ENCODE results near the gene PTGER1. TPM values are rescaled to one million over a fixed set of nuclear protein-coding genes. Genes with fewer than 3 reads are reported as not detected.
"Not testable (repeated sequence)": the region's sequence is repeated elsewhere in the genome, so short reads cannot be mapped to it uniquely, and the experiment has no call there.

Gene PTGER1
- total RNA-seq, 4 donors from 2014 or later = 0.23 to 4.6 (median 1.3) TPM

DNA sequence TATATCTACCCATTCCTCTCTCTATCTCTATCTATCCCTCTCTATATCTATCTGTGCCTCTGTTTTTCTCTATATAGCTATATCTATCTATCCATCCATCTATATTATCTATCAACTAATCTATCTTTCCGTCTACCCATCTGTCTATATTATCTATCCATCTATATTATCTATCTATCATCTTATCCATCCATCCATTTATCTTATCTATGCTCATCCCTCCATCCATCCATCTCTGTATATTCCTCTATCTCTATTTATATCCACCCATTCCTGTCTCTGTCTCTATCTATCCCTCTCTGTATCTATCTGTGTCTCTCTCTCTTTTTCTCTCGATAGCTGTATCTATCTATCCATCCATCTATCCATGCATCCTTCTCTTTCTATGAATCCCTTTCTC, 14.2 kb downstream of the PTGER1 start:
- WGBS, 2 donors (ENCODE audit: low coverage in 1 of 2) = 90 to 95% methylated on average over 2 of the region's 2 CpGs
- no peak for TF ChIP-seq EP300 (IDR thresholded peaks at IDR 0.05)
- no peak for TF ChIP-seq POLR2AphosphoS5 (IDR thresholded peaks at IDR 0.05)
- TF ChIP-seq POLR2A (IDR thresholded peaks at IDR 0.05) = no peak
- TF ChIP-seq, protein P1, sequence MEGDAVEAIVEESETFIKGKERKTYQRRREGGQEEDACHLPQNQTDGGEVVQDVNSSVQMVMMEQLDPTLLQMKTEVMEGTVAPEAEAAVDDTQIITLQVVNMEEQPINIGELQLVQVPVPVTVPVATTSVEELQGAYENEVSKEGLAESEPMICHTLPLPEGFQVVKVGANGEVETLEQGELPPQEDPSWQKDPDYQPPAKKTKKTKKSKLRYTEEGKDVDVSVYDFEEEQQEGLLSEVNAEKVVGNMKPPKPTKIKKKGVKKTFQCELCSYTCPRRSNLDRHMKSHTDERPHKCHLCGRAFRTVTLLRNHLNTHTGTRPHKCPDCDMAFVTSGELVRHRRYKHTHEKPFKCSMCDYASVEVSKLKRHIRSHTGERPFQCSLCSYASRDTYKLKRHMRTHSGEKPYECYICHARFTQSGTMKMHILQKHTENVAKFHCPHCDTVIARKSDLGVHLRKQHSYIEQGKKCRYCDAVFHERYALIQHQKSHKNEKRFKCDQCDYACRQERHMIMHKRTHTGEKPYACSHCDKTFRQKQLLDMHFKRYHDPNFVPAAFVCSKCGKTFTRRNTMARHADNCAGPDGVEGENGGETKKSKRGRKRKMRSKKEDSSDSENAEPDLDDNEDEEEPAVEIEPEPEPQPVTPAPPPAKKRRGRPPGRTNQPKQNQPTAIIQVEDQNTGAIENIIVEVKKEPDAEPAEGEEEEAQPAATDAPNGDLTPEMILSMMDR (IDR thresholded peaks at IDR 0.05) = no peak
- H3K27ac ChIP-seq = no peak overlapping the region

DNA sequence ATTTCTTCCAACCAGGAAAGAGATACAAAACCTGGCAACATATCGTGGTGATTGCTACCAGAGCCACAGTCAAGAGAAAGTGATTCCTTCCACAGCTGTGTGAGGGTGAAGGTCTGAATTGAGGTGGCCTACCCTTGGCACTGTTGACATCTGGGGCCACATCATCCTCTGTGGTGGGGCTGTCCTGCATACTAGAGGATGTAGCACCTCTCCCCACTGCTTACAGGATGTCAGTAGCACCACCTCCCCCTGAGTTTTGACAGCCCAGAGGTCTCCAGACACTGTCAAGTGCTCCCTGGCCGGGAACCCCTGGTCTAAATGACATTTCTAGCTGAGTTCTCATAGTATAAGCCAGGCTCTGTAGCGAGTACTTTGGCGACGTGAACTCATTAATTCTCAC, 15.5 kb downstream of the PTGER1 start:
- Histone ChIP-seq H3K36me3 (peaks cover 0 to 96% of the 10 kb centered on the region in 2 donors), H3K27me3 (no peaks in the 10 kb centered on the region), H3K9me3 (no peaks in the 10 kb centered on the region), H3K4me1 (peaks cover 0 to under 1% (median 0%) of the 10 kb centered on the region in 3 donors), H3K4me3 (no peak overlapping the region), H3K27ac (no peak overlapping the region)
- WGBS, 2 donors (ENCODE audit: low coverage in 1 of 2) = 52 to 59% methylated on average over 5 of the region's 5 CpGs
- ATAC-seq = no peak
- TF ChIP-seq EP300 (IDR thresholded peaks at IDR 0.05) (no peak), POLR2AphosphoS5 (IDR thresholded peaks at IDR 0.05) (no peak), POLR2A (IDR thresholded peaks at IDR 0.05) (no peak)
- TF ChIP-seq, protein P1 (IDR thresholded peaks at IDR 0.05) = no peak

More for the DNA sequence above, 14.2 kb downstream of the PTGER1 start:
- no peak for ATAC-seq
- Histone ChIP-seq H3K4me3 (no peak overlapping the region), H3K9me3 (no peaks in the 10 kb centered on the region), H3K36me3 (peaks cover 0 to 96% of the 10 kb centered on the region in 2 donors), H3K27me3 (no peaks in the 10 kb centered on the region), H3K4me1 (no peaks in the 10 kb centered on the region)

DNA sequence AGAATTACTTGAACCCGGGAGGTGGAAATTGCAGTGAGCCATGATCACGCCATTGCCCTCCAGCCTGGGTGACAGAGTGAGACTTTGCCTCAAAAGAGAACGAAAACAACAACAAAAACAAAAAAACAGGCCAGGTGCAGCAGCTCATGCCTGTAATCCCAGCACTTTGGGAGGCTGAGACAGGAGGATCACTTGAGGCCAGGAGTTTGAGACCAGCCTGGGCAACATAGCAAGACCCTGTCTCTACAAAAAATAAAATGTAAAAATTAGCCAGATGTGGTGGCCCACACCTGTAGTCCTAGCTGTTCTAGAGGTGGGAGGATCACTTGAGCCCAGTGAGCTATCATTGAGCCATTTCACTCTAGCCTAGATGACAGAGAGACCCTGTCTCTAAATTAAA, 22.9 kb downstream of the PTGER1 start:
- H3K36me3 ChIP-seq = peaks cover 0 to 94% of the 10 kb centered on the region in 2 donors
- WGBS, 2 donors (ENCODE audit: low coverage in 1 of 2) = 100% methylated on average over 3 of the region's 3 CpGs; no CpG with 5 or more reads in 1 of the 2 donors
- H3K4me3 ChIP-seq, H3K27me3 ChIP-seq, ATAC-seq, H3K27ac ChIP-seq, H3K9me3 ChIP-seq, H3K4me1 ChIP-seq: not testable (repeated sequence)

DNA sequence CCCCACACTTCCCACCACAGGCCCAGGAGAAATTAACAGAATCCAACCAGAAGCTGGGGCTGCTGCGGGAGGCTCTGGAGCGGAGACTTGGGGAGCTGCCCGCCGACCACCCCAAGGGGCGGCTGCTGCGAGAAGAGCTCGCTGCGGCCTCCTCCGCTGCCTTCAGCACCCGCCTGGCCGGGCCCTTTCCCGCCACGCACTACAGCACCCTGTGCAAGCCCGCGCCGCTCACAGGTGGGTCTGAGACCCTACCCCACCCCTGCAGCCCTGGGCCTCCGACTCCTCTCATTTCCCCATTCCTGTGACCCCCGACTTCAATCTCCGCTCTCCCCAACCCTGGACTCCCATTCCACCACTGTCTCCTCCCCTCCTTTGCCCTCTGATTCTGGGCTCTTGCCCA, 24.3 kb downstream of the PTGER1 start:
- Histone ChIP-seq H3K4me1 (peaks cover 0 to 7% (median 0%) of the 10 kb centered on the region in 3 donors), H3K9me3 (no peaks in the 10 kb centered on the region), H3K27me3 (no peaks in the 10 kb centered on the region), H3K36me3 (peaks cover 0 to 98% of the 10 kb centered on the region in 2 donors), H3K27ac (no peak overlapping the region), H3K4me3 (no peak overlapping the region)
- 89 to 100% methylated on average over 7 to 13 of the region's 19 CpGs for WGBS, 2 donors (ENCODE audit: low coverage in 1 of 2)
- ATAC-seq = no peak
- no peak for TF ChIP-seq EP300 (IDR thresholded peaks at IDR 0.05)
- TF ChIP-seq POLR2AphosphoS5 (IDR thresholded peaks at IDR 0.05) = no peak
- TF ChIP-seq POLR2A (IDR thresholded peaks at IDR 0.05) = no peak
- TF ChIP-seq, protein P1 (IDR thresholded peaks at IDR 0.05) = no peak

DNA sequence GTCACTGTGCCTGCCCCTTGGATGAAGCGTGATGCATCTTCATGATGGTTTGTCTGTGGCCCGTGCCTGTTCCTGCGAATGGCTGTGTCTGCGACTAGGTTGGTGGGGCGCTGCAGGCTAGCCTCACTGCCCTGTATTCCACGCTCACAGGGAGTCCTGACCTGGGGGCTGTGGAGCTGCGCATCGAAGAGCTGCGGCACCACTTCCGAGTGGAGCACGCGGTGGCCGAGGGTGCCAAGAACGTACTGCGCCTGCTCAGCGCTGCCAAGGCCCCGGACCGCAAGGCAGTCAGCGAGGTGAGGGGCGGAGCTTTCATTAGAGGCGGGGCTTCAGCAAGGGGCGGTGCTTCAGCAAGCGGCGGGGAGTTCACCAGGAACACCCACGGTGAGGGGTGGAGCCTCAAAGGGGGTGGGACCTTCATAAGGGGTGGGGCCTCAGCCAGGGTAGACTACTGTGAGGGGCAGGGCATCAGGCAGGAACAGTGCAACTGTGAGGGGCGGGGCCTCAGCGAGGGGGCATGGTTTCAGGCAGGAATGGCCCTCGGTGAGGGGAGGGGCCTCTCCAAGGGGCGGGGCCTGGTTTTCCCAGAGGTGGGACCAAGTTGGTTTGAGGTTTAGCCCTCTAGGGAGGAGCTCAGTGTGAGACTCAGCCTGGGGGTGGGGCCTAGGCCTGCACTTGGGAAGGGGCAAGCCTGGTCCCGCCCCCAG, 24.8 kb downstream of the PTGER1 start:
- WGBS, 2 donors (ENCODE audit: low coverage in 1 of 2) = 100% methylated on average over 1 of the region's 30 CpGs; no CpG with 5 or more reads in 1 of the 2 donors
- Histone ChIP-seq H3K27ac (no peak overlapping the region), H3K4me1 (peaks cover 0 to 7% (median 0%) of the 10 kb centered on the region in 3 donors), H3K9me3 (no peaks in the 10 kb centered on the region), H3K27me3 (no peaks in the 10 kb centered on the region), H3K4me3 (no peak overlapping the region), H3K36me3 (peaks cover 0 to 98% of the 10 kb centered on the region in 2 donors)
- ATAC-seq = peak; percentile 40
- no peak for TF ChIP-seq EP300 (IDR thresholded peaks at IDR 0.05)
- no peak for TF ChIP-seq POLR2A (IDR thresholded peaks at IDR 0.05)
- TF ChIP-seq POLR2AphosphoS5 (IDR thresholded peaks at IDR 0.05) = no peak
- TF ChIP-seq, protein P1 (IDR thresholded peaks at IDR 0.05) = no peak

Measured in gastroesophageal sphincter (tissue), 4 donors.